Stimulated activated CD8-positive, alpha-beta memory T cell treated with anti-CD3 and anti-CD28 coated beads, Interleukin-12 subunit alpha, Interleukin-12 subunit beta, amount 100 ng/mL, for 4 hours (primary cell): ENCODE results near the gene KAT5.
"Not testable (repeated sequence)": the region's sequence is repeated elsewhere in the genome, so short reads cannot be mapped to it uniquely, and the experiment has no call there.

Source experiments
- DNase-seq: peaks from one replicate; pipeline ENCODE4 v3.0.0-alpha.2; 2020; ENCODE audit warnings: low read depth

Gene KAT5

DNA sequence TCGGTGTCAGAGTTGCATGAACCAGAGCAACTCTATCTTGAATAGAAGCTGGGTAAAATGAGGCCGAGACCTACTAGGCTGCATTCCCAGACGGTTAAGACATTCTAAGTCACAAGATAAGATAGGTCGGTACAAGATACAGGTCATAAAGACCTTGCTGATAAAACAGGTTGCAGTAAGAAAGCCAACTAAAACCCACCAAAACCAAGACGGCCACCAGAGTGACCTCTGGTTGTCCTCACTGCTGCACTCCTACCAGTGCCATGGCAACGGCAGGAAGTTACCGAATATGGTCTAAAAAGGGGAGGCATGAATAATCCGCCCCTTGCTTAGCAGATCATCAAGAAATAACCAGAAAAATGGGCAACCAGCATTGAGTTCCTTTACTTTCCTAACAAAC, 2.4 kb upstream of the KAT5 start:
- no peak for DNase-seq

DNA sequence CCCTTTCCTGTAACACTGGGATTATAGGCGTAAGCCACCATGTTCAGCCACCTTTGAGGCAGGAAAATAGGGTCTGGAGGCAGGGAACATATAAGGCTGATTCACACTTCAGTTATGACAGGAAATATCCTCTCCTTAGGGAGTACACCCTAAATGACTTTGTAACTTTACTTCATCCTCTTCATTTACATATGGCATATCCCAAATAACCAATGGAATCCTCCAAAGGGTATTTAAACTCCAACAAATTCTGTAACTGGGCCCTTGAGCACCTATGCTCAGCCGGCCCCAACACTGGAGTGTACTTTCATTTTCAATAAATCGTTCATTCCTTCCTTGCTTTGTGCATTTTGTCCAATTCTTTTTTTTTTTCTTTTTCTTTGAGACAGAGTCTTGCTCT, 1.6 kb upstream of the KAT5 start:
- no peak for DNase-seq

DNA sequence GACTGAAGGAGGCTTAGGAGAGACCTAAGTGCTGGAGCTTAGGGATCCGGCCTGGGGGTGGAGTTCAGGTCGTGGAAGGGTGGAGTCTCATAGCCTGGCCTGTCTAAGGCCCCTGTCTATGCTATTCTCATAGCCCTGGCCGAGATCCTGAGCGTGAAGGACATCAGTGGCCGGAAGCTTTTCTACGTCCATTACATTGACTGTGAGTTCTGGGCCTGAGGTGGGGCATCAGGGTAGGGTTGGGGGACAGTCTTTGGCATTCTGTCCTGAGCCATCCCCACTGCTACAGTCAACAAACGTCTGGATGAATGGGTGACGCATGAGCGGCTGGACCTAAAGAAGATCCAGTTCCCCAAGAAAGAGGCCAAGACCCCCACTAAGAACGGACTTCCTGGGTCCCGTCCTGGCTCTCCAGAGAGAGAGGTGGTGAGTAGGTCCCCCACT, 603 bp downstream of the KAT5 start:
- DNase-seq: no peak

DNA sequence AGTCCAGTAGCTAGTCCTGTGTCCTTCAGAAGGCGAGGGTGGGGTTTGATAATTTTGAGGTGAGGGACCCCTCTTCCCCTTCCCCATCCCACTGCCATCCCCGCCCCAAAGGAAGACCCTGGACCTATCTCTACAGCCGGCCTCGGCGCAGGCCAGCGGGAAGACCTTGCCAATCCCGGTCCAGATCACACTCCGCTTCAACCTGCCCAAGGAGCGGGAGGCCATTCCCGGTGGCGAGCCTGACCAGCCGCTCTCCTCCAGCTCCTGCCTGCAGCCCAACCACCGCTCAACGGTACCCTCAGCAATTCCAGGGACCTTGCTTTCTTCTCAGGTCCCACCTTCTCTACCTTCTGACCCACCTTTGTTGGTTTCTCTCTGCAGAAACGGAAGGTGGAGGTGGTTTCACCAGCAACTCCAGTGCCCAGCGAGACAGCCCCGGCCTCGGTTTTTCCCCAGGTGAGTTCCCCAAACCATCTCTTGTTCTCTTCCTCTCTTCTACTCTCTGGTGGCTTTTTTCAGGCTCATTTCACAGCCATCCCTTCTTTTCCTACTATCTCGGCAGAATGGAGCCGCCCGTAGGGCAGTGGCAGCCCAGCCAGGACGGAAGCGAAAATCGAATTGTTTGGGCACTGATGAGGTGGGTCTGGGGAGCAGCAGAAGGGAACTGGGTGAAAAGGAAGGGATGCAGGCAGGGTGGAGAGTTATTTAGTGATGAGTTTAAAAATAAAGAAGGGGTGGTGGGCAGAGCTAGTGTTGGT, 1.3 kb downstream of the KAT5 start:
- DNase-seq: no peak

DNA sequence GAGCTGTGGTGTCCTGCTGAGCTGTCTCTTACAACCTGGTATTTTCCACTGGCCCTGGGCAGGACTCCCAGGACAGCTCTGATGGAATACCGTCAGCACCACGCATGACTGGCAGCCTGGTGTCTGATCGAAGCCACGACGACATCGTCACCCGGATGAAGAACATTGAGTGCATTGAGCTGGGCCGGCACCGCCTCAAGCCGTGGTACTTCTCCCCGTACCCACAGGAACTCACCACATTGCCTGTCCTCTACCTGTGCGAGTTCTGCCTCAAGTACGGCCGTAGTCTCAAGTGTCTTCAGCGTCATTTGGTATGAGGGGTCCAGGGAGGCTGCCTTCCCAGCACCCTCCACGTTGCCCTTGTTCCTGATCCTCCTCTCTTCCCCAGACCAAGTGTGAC, 2.4 kb downstream of the KAT5 start:
- no peak for DNase-seq

DNA sequence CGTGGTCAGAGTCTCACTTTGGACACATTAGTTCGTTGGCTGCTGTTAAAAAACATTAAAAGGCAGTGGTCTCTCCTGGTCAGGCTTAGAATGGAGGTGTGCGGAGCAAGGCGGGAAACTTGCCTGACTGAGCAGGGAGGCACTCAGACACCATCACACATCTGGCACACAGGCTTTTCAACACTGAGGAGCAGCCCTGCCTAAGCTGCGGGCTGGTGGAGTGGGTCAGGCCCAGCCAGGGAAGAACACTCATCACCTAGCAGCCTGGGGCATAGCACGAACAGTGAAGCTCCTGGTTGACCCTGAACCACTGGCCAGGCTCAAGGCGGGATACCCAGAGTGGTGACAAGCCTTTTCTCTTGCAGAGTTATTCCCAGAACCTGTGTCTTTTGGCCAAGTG, 4.2 kb downstream of the KAT5 start:
- no peak for DNase-seq

DNA sequence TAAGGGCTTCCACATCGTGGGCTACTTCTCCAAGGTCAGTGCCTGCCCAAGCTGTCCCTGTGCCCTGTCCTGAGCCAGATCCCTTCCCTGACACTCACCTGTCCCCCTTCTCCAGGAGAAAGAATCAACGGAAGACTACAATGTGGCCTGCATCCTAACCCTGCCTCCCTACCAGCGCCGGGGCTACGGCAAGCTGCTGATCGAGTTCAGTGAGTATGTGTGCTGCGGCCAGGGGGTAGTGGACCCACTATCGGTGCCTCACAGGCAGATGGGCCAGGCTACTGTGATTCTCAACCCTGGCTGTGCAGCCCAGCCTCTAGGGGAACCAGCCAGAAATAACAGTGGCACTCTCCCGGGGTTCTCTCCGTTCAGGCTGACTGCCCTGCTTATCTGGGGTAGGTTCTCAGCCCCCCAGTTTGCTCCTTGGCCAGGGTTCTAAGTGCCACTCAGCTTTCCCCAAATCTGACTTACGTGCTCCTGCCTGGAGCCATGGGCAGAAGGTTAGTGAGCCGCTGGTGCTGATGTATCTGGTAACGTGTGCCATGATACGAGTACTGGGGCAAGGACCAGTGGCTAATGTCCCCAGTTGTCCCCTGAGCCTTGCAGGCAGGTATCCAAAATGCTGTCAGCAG, 4.8 kb downstream of the KAT5 start:
- no peak for DNase-seq

DNA sequence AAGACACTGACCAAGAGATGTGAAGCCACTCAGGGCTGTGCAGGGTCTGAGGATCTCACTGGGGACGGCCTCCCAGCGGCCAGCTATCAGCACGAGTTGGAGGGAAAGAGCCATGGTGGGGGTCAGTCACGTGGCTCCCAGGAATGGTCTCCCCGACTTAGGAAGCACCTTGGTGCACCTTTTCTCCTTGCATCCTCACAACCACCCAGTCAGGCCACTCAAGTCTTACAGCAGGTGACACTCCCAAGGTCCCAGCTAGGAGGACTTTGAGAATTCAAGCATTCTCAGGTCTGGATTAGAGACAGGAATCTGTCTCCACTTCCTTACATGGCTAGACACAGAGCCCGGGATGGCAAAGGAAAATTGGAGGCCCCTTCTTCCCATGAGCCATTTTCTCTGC, 5.9 kb downstream of the KAT5 start:
- DNase-seq: no peak

DNA sequence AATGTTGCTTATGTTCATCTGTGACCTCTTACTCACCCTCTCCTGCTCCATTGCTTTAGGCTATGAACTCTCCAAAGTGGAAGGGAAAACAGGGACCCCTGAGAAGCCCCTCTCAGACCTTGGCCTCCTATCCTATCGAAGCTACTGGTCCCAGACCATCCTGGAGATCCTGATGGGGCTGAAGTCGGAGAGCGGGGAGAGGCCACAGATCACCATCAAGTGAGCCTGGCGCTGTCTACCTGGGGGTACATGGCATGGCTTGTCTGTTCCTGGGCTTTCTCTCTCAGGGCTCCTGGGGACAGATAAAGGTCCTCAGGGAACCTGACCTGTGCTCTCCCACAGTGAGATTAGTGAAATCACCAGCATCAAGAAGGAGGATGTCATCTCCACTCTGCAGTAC, 6.5 kb downstream of the KAT5 start:
- no peak for DNase-seq

DNA sequence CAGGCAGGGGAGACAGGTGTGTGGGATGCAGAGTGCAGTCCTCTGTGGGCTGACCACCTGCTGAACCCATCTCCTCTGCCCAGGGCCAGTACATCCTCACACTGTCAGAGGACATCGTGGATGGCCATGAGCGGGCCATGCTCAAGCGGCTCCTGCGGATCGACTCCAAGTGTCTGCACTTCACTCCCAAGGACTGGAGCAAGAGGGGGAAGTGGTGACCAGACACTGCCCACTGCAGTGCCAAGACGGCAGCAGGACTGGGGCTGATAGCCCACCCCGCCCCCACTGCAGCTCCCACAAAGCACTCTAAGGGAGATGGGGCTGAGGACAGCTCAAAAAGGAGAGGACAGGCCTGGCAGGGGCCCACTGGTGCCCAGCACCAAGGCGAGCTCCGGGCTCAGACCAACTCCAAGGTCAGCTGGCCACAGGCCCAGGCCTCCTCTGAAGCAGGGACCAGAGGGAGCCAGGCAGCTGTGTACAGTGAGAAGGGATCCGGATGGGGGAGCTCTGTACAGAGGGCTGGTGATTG, 7.0 kb downstream of the KAT5 start:
- DNase-seq: no peak

DNA sequence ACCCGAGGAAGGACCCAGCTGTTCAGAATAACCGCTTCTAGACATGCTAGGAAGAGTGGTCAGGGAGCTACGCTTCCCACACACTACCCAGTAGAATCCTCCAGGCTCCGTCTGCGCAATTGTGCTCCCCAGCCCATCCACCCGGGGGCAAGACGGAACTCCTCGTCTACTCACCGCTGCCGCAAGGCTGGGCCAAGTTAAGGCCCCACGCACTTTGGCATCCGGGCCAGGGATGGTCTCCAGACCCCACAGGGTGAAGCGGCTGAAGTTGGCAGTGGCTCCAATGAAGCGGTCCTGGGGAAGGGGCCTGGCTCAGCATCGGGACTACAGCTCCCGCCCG, 7.8 kb downstream of the KAT5 start:
- no peak for DNase-seq

DNA sequence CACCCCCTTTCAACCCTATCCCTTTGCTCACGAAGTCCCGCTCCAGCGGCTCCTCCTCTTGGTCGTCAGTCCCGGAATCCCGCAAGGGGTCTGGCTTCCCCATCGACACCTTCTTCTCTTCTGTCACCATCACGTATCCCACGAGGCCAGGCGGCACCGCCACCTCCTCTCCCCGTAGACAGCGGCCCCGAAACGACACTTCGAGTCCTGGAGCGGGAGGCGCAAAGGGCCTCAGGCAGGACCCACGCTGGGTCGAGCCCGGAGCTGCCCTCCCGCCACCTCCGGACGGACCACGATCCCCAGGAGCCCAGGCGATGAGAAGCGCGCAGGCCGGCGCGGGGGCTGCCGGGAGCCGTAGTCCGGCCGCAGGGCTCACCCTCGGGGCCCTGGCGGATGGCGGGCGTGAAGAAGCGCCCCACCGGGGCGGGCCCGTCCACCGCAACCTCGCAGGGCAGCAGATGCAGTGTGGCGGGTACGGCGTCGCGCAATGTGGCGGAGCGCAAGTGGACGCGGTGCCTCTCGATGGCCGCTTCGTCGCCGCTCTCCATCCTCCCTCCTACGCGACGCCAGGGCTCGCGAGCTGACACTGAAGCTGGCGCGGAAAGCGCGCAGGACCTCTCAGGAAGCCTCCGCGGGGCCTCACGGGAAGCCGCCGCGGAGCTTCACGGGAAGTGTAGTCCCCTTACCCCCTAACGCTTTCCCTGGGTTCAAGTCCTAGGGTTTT, 8.3 kb downstream of the KAT5 start, which contains the start of gene RNASEH2C:
TSS of gene RNASEH2C (minus strand) at position 588 of the 724 bp plus-strand sequence. CDS start at position 548, 40 bp downstream.
- peak; percentile 64 for DNase-seq

DNA sequence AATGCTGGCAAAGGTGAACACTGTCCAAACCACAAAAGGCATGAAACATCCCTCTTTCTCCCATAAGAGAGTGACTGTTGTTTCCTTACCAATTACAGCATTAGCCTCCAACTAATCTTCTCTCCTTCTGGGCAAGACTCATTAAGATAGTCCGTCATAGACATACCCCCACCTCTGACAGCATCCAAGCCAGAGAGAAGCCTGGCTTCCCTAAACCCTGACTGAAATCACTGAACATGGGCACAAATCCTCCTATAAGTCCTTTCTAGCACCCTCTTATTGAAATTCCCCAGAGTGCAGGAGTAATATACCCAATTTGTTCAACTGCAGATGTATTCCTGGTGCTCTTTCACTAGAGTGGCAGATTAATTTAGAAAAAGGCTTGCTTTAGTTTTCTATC, 10.2 kb downstream of the KAT5 start:
- no peak for DNase-seq

DNA sequence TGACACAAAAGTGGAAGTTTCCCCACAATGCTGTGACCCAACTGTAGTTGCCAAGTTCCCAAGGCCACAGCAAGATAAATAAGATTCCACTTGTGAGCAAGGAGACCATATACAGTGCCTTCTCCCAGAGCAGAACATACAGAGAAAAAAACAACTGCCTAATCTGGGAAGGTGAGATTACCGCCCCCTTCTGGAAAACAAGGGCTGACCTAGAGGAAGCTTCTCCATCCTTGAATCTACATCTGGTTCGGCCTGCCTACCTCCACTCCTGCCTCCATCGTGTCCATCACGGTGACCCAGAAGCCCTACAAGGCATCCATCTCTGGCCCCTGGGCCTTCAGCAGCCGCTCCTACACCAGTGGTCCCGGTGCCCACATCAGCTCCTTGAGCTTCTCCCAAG, 14.6 kb downstream of the KAT5 start:
- no peak for DNase-seq

DNA sequence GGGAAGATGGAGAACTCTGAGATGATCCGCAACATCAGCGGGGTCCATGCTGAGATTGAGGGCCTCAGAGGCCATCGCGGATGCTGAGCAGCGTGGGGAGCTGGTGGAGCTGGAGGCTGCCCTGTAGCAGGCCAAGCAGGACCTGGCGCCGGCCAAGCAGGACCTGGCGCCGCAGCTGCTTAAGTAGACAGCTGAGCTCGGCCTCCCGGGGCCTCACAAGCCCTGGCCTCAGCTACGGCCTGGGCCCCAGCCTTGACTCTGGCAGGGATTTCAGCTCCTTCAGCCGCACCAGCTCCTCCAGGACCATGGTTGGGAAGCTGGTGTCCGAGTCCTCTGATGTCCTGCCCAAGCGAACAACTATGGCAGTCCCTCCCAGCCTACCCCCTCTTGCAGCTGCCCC, 15.8 kb downstream of the KAT5 start:
- no peak for DNase-seq

DNA sequence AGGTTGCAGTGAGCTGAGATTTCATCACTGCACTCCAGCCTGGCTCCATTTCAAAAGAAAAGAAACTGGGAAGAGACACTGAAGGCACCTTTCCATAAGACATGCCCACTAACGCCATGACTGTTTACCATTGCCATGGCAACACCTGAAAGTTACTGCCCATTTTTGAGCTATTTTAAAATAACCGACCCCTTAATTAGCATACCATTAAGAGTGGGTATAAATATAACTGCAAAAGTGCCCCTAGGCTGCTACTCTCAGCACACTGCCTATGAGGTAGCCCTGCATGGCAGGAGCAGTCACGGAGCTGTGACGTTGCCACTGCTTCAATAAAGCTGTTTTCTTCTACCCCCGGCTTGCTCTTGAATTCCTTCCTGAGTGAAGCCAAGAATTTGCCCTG, 18.4 kb downstream of the KAT5 start:
- DNase-seq: no peak

DNA sequence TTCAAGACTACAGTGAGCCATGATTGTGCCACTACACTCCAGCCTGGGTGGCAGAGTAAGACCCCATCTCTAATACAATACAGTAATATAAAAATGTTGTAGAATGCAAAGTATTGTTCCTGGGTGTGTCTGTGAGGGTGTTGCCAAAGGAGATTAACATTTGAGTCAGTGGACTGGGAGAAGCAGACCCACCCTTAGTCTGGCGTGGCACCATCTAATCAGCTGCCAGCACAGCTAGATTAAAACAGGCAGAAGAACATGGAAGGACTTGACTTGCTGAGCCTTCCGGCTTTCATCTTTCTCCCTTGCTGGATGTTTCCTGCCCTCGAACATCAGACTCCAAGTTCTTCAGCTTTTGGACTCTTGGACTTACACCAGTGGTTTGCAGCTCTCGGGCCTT, 23.1 kb downstream of the KAT5 start:
- not testable (repeated sequence) for DNase-seq

DNA sequence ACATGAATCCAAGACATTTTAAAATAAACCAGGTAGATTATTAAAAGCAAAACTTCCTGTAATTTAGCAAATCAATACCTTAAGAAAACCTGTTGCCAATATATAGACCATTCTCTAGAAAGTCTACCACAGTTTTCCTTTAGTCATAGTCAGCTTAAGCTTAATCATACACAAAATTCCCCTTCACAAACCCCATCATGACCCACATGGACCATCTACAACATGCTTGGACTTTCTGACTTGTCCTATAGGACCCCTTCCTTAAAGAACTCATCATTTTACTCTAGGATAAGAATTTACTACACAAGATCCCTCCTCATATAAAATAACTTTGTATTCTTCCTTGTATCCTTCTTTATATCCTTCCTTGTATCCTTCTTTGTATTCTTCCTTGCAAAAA, 24.8 kb downstream of the KAT5 start:
- no peak for DNase-seq

DNA sequence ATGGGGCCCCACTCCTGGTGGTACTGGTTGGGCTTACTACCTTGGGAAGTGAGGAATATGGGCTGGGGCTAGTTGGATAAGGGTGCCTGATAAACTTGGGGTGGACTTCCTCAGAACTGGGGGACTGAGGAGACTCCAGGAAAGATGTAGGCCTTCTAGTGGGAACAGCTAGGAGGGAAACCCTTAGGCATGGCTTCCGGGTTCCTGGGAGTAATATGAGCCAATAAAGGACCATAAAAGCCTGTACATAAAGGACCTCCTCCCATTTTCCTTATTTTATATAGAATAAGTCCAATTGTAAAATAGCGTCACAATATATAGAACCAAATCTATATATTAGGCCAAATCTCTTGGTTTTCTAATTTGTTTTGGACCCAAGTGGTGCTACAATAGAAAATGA, 27.0 kb downstream of the KAT5 start:
- DNase-seq: no peak

DNA sequence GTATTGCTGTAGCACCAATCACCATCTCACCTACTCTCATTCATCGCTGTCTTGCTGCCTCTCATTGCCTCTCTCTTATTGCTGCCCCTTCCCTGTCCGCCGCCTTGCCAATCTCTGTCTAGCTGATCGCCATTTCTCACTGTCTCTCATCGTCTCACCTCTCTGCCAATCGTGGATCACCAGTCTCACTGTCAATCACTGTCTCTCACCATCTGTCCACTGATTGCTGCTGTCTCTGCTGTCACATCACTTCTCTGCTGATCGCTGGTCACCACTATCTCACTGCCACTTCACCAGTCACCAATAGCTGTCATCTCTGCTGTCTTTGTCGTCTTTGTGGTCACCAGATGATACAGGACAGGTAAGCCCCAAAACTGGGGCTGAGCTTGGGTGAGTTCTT, 29.1 kb downstream of the KAT5 start:
- DNase-seq: no peak

DNA sequence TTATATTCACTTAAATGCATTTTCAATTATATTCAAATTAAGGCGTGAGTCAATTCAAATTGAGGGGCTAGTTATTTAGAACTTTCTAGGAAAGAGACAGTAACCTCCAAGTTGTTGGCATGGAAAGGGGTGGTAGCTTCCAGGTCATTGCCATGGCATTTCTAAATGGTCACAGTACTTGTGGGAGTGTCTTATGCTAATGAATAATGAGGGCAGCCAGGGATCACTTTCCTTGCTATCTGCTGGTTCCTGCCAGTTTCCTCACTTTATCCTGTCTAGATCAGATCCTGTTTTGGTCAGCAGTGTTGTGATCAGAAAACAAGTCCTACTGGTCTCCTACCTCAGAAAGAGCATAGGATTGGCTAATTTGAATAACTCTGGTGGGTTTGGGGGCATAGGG, 30.3 kb downstream of the KAT5 start:
- DNase-seq: no peak

DNA sequence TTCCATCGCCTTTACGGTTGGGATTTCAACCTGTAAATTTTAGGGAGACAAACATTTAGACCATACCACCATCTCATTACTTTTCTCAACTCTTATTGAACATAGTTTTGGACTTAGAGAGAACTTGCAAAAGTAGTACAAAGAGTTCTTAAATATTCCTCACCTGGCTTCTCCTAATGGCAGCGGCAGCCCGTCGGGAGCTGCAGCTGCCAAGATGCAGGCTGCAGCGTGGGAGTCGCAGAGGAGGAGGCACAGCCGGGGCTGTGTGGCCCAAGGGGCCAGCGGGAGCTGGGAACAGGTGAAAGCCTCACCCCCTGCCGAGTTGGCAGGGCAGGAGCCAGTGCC, 31.6 kb downstream of the KAT5 start:
- no peak for DNase-seq

DNA sequence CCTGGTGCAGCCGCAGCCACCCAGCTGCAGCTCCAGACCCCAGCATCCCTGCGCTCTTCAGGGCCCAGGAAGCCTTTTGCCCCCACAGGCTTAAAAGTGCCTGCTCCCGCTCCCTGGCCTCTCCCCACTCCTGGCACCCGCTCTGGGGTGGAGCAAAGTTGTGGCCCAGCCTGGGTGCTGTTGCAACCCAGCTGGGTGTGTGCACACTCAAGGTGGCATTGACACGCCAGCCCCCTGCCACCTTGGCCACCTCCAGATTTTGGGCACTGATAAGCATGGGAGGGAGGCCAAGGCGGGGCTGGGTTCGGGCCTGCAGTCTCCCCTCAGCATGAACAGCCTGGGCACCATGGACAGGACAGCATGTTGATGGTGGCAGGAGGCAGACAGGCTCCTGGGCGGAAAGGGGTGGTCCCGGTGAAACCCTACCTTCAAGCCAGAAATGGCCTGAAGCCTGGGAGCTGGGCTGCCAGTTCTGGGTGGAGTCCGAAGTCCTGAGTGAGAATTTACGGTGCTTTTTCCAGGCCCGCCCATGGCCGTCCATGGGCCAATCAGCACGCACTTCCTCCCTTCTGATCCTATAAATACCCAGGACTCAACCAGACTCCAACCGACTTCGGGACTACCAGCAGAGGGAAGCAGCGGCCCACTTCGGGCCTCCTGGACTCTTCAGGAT, 32.1 kb downstream of the KAT5 start:
- no peak for DNase-seq
